ENCODE measurements around the gene STARD3NL. TPM values are rescaled to one million over a fixed set of nuclear protein-coding genes. Genes with fewer than 3 reads are reported as not detected.
"Not testable (repeated sequence)": the region's sequence is repeated elsewhere in the genome, so short reads cannot be mapped to it uniquely, and the experiment has no call there.

Gene STARD3NL
- total and polyA plus RNA-seq, 2 of the 4 experiments (the other 2 are of a cell fraction) = 51.6 to 69.7 TPM

- DNase-seq; H4K91ac ChIP-seq (ENCODE audit: insufficient read depth, low read depth, low read length); H4K5ac ChIP-seq (ENCODE audit: low read depth, low read length); H2AFZ ChIP-seq (replicated peaks; ENCODE audit: low read length, poor library complexity); H3K18ac ChIP-seq (ENCODE audit: low read depth, low read length); H4K20me1 ChIP-seq (ENCODE audit: insufficient read depth, low read length); ATAC-seq (ENCODE audit: low read depth); intact Hi-C loops (cut with micrococcal nuclease); H2BK120ac ChIP-seq (ENCODE audit: low read depth, low read length); H3K27me3 ChIP-seq (ENCODE audit: control insufficient read depth, insufficient read depth, low read length); H4K8ac ChIP-seq (ENCODE audit: low read depth in 2 of 2, low read length in 2 of 2); H3K9ac ChIP-seq (ENCODE audit: low read depth, low read length); CTCF ChIA-PET; H3K79me1 ChIP-seq (ENCODE audit: low read depth in 1 of 2, low read length in 2 of 2); H2AK9ac ChIP-seq (replicated peaks; ENCODE audit: low read depth, low read length, poor library complexity); H2BK5ac ChIP-seq (ENCODE audit: low read depth, low read length, poor library complexity, severe bottlenecking); POLR2A ChIA-PET (ENCODE audit: unreplicated experiment); H3K4me3 ChIP-seq (ENCODE audit: insufficient read depth, low read depth, low read length); H3K14ac ChIP-seq (replicated peaks; ENCODE audit: low read depth, low read length); BruUV-seq (replicated peaks); H3K4me1 ChIP-seq (ENCODE audit: control insufficient read depth, insufficient read depth, low read length); H2AK5ac ChIP-seq (ENCODE audit: low read depth, low read length); H2BK20ac ChIP-seq (ENCODE audit: low read depth, low read length); dilution Hi-C loops (cut with HindIII; ENCODE audit: low sequenced_read_pairs, unreplicated experiment); H3K23ac ChIP-seq (ENCODE audit: low read depth, low read length); H3K4me2 ChIP-seq (ENCODE audit: low read depth, low read length); H3K9me1 ChIP-seq (ENCODE audit: insufficient read depth, low read length); H3K4ac ChIP-seq (ENCODE audit: low read depth, low read length); H3K56ac ChIP-seq (ENCODE audit: extremely low read depth, insufficient read depth, low read length); H3K9me3 ChIP-seq (ENCODE audit: control insufficient read depth, insufficient read depth, low read length); H2BK15ac ChIP-seq (ENCODE audit: low read depth, low read length); H3K27ac ChIP-seq (ENCODE audit: insufficient read depth, low read length); H3K36me3 ChIP-seq (ENCODE audit: control insufficient read depth, insufficient read depth, low read length); in situ Hi-C loops (cut with MboI; ENCODE audit: low sequenced_read_pairs): not testable (repeated sequence)
- WGBS, 2 experiments (ENCODE audit: extremely low coverage in 2 of 2, insufficient read length in 1 of 2) = no CpG with 5 or more reads among the region's 1 CpG
Measured at GRCh38 chr7:38263274-38263673, 85.2 kb downstream of the STARD3NL start.

DNA sequence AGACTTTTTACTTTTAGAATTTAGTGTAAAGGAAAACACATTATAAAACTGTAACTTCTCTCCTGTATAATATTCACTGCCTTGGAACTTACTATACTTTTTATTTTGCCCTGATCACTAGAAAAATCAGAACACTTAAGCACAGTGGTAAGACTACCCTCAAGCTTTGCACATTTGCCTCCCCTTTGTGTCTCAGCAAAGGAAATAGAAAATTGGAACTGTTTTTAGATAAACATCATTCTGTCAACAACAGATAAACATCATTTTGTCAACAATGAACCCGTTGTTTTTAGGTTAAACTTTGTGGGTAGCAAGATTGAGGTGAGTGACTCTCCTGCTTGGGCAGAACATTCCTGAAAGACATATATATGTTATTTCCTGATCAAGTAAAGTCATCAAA, 86.6 kb downstream of the STARD3NL start:
- H4K5ac ChIP-seq (ENCODE audit: low read depth, low read length); POLR2A ChIA-PET (ENCODE audit: unreplicated experiment); H3K4me2 ChIP-seq (ENCODE audit: low read depth, low read length); H3K56ac ChIP-seq (ENCODE audit: extremely low read depth, insufficient read depth, low read length); H2AFZ ChIP-seq (replicated peaks; ENCODE audit: low read length, poor library complexity); H3K79me1 ChIP-seq (ENCODE audit: low read depth in 1 of 2, low read length in 2 of 2); H3K27ac ChIP-seq (ENCODE audit: insufficient read depth, low read length); H3K23ac ChIP-seq (ENCODE audit: low read depth, low read length); H3K9me1 ChIP-seq (ENCODE audit: insufficient read depth, low read length); H2BK15ac ChIP-seq (ENCODE audit: low read depth, low read length); BruUV-seq (replicated peaks); intact Hi-C loops (cut with micrococcal nuclease); H3K14ac ChIP-seq (replicated peaks; ENCODE audit: low read depth, low read length); H4K20me1 ChIP-seq (ENCODE audit: insufficient read depth, low read length); H3K4me1 ChIP-seq (ENCODE audit: control insufficient read depth, insufficient read depth, low read length); H3K27me3 ChIP-seq (ENCODE audit: control insufficient read depth, insufficient read depth, low read length); H3K4ac ChIP-seq (ENCODE audit: low read depth, low read length); H3K4me3 ChIP-seq (ENCODE audit: insufficient read depth, low read depth, low read length); DNase-seq; H2AK5ac ChIP-seq (ENCODE audit: low read depth, low read length); H3K18ac ChIP-seq (ENCODE audit: low read depth, low read length); H3K9ac ChIP-seq (ENCODE audit: low read depth, low read length); H4K91ac ChIP-seq (ENCODE audit: insufficient read depth, low read depth, low read length); H2AK9ac ChIP-seq (replicated peaks; ENCODE audit: low read depth, low read length, poor library complexity); H3K9me3 ChIP-seq (ENCODE audit: control insufficient read depth, insufficient read depth, low read length); ATAC-seq (ENCODE audit: low read depth); H2BK5ac ChIP-seq (ENCODE audit: low read depth, low read length, poor library complexity, severe bottlenecking); H2BK20ac ChIP-seq (ENCODE audit: low read depth, low read length); in situ Hi-C loops (cut with MboI; ENCODE audit: low sequenced_read_pairs); H4K8ac ChIP-seq (ENCODE audit: low read depth in 2 of 2, low read length in 2 of 2); CTCF ChIA-PET; H2BK120ac ChIP-seq (ENCODE audit: low read depth, low read length); H3K36me3 ChIP-seq (ENCODE audit: control insufficient read depth, insufficient read depth, low read length); dilution Hi-C loops (cut with HindIII; ENCODE audit: low sequenced_read_pairs, unreplicated experiment): not testable (repeated sequence)
- WGBS, 2 experiments (ENCODE audit: extremely low coverage in 2 of 2, insufficient read length in 1 of 2) = no CpG with 5 or more reads among the region's 1 CpG

All from IMR-90 (cell line).